Osteoblast (primary cell): ENCODE results near the gene TMEM212. TPM values are rescaled to one million over a fixed set of nuclear protein-coding genes. Genes with fewer than 3 reads are reported as not detected.

ENCODE experiments used
- DNase-seq: peaks from one replicate; pipeline ENCODE4 v3.0.0; 2011; ENCODE audit warnings: low spot score, mixed read lengths; ENCODE audit not compliant: insufficient read length; ENCODE audit errors: missing footprints
- H2AFZ ChIP-seq: 2 replicates; pipeline ENCODE4 v1.6.0; 2011; ENCODE audit warnings: mild to moderate bottlenecking, low read length
- H3K27ac ChIP-seq: 2 replicates; pipeline ENCODE4 v1.5.1; 2011; ENCODE audit warnings: mild to moderate bottlenecking, low read depth, low read length, moderate library complexity
- H3K27me3 ChIP-seq: 2 replicates; pipeline ENCODE4 v1.6.0; 2012; ENCODE audit warnings: mild to moderate bottlenecking, control low read depth, inconsistent platforms, low read length, moderate library complexity; ENCODE audit not compliant: insufficient read depth
- H3K36me3 ChIP-seq: 2 replicates; pipeline ENCODE4 v1.5.1; 2011; ENCODE audit warnings: mild to moderate bottlenecking, low read length, control low read depth, moderate library complexity; ENCODE audit not compliant: insufficient read depth
- H3K4me1 ChIP-seq: 2 replicates; pipeline ENCODE4 v1.5.1; 2011; ENCODE audit warnings: mild to moderate bottlenecking, low read length, control low read depth, moderate library complexity; ENCODE audit not compliant: insufficient read depth
- H3K4me2 ChIP-seq: 2 replicates; pipeline ENCODE4 v1.6.0; 2011; ENCODE audit warnings: mild to moderate bottlenecking, low read length; ENCODE audit not compliant: insufficient read depth
- H3K4me3 ChIP-seq: fragments of 200-600 bp; sonication (generic); 3 replicates; pipeline ENCODE4 v1.5.1; 2012; ENCODE audit warnings: mild to moderate bottlenecking, low read length, inconsistent platforms; ENCODE audit not compliant: insufficient read depth
- H3K79me2 ChIP-seq: 2 replicates; pipeline ENCODE4 v1.6.0; 2012; ENCODE audit warnings: mild to moderate bottlenecking, low read length, control low read depth, inconsistent platforms; ENCODE audit not compliant: insufficient read depth
- H3K9me3 ChIP-seq: 2 replicates; pipeline ENCODE4 v1.5.1; 2011; ENCODE audit warnings: low read depth, low read length, control low read depth
- H4K20me1 ChIP-seq: 2 replicates; pipeline ENCODE4 v1.6.0; 2012; ENCODE audit warnings: mild to moderate bottlenecking, low read length, control low read depth; ENCODE audit not compliant: insufficient read depth
- CTCF ChIP-seq: IDR thresholded peaks from 2 replicates; pipeline ENCODE4 v1.5.1; 2011; ENCODE audit warnings: mild to moderate bottlenecking, low read depth, low read length, moderate library complexity; ENCODE audit errors: extremely low read depth
- total RNA-seq: library from RNA; depleted of rRNA; stranded (reverse); fragments of >200 nt; gene quantifications from 2 replicates; pipeline ENCODE4 v1.2.3, GENCODE V29; 2012

Gene TMEM212
- total RNA-seq, 1 donor = not detected

GRCh38 chr3:171807129-171807675 is 35.9 kb upstream of the TMEM212 start:
- Histone ChIP-seq H3K9me3 (no peaks in the 10 kb centered on the region), H3K4me3 (no peak overlapping the region), H4K20me1 (no peaks in the 10 kb centered on the region), H3K27ac (peak overlapping the region; percentile 97), H3K4me2 (no peak overlapping the region), H3K36me3 (no peaks in the 10 kb centered on the region), H3K27me3 (no peaks in the 10 kb centered on the region), H2AFZ (no peak overlapping the region), H3K79me2 (peaks cover 14% of the 10 kb centered on the region), H3K4me1 (peaks cover 53% of the 10 kb centered on the region)
- no peak for DNase-seq
- TF ChIP-seq CTCF = no peak

- H3K4me3 ChIP-seq = no peak overlapping the region
- no peak for TF ChIP-seq CTCF
- H3K36me3 ChIP-seq = no peaks in the 10 kb centered on the region
- DNase-seq = no peak
- no peak overlapping the region for H3K27ac ChIP-seq
- H2AFZ ChIP-seq = no peak overlapping the region
- H3K27me3 ChIP-seq = no peaks in the 10 kb centered on the region
- peaks cover 54% of the 10 kb centered on the region for H3K4me1 ChIP-seq
- H3K4me2 ChIP-seq = no peak overlapping the region
- H3K79me2 ChIP-seq = peaks cover 14% of the 10 kb centered on the region
- no peaks in the 10 kb centered on the region for H3K9me3 ChIP-seq
- H4K20me1 ChIP-seq = no peaks in the 10 kb centered on the region
These were observed 35.3 kb upstream of the TMEM212 start for GRCh38 chr3:171807806-171808205.

- no peaks in the 10 kb centered on the region for H3K9me3 ChIP-seq
- H3K27ac ChIP-seq = peak overlapping the region; percentile 100
- TF ChIP-seq CTCF = no peak
- H4K20me1 ChIP-seq = no peaks in the 10 kb centered on the region
- no peak for DNase-seq
- H3K4me3 ChIP-seq = peak overlapping the region; percentile 72
- H2AFZ ChIP-seq = peak overlapping the region; percentile 17
- H3K4me2 ChIP-seq = peak overlapping the region; percentile 95
- H3K79me2 ChIP-seq = peaks cover 9% of the 10 kb centered on the region
- no peaks in the 10 kb centered on the region for H3K27me3 ChIP-seq
- H3K36me3 ChIP-seq = no peaks in the 10 kb centered on the region
- peaks cover 62% of the 10 kb centered on the region for H3K4me1 ChIP-seq
These were observed 33.6 kb upstream of the TMEM212 start for GRCh38 chr3:171809611-171809860.

- Histone ChIP-seq H3K4me1 (peaks cover 58% of the 10 kb centered on the region), H4K20me1 (no peaks in the 10 kb centered on the region), H3K27me3 (no peaks in the 10 kb centered on the region), H3K79me2 (peaks cover 9% of the 10 kb centered on the region), H3K4me2 (peak within 1 kb of the TSS; percentile 95), H3K27ac (peak within 1 kb of the TSS; percentile 100), H3K4me3 (peak within 1 kb of the TSS; percentile 72), H3K36me3 (no peaks in the 10 kb centered on the region), H2AFZ (peak within 1 kb of the TSS; percentile 17), H3K9me3 (no peaks in the 10 kb centered on the region)
- no peak for TF ChIP-seq CTCF
- peak; percentile 96 for DNase-seq
These were observed 33.1 kb upstream of the TMEM212 start, which contains the start of gene PLD1 for GRCh38 chr3:171809861-171810628. Gene PLD1, minus strand, starts transcription at chr3:171810483. Its CDS starts 72,432 bp downstream, at chr3:171738051.
